Loucy (cell line): ENCODE results near the gene PMM1.

Source experiments
- EZH2phosphoT487 ChIP-seq: fragments of 200-600 bp; IDR thresholded peaks from 2 replicates; pipeline ENCODE4 v1.6.1; 2018; ENCODE audit warnings: antibody characterized with exemption, mild to moderate bottlenecking, moderate library complexity, borderline replicate concordance
- TF ChIP-seq, protein P1 (sequence below): fragments of 200-600 bp; sonication (generic); conservative IDR thresholded peaks from 2 replicates; pipeline ENCODE4 v1.5.1; 2014; ENCODE audit warnings: mild to moderate bottlenecking, antibody characterized with exemption, low read length

GRCh38 chr22:41563051-41563711 lies 26.5 kb downstream of the PMM1 start:
- TF ChIP-seq, protein P1, sequence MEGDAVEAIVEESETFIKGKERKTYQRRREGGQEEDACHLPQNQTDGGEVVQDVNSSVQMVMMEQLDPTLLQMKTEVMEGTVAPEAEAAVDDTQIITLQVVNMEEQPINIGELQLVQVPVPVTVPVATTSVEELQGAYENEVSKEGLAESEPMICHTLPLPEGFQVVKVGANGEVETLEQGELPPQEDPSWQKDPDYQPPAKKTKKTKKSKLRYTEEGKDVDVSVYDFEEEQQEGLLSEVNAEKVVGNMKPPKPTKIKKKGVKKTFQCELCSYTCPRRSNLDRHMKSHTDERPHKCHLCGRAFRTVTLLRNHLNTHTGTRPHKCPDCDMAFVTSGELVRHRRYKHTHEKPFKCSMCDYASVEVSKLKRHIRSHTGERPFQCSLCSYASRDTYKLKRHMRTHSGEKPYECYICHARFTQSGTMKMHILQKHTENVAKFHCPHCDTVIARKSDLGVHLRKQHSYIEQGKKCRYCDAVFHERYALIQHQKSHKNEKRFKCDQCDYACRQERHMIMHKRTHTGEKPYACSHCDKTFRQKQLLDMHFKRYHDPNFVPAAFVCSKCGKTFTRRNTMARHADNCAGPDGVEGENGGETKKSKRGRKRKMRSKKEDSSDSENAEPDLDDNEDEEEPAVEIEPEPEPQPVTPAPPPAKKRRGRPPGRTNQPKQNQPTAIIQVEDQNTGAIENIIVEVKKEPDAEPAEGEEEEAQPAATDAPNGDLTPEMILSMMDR: no peak
- no peak for TF ChIP-seq EZH2phosphoT487
